GM19238 (cell line): ENCODE data around the gene HK3.

Experiments
- DNase-seq: peaks from one replicate; pipeline ENCODE4 v3.0.0; 2011; ENCODE audit warnings: low spot score; ENCODE audit not compliant: insufficient read length

The HK3 gene

DNA sequence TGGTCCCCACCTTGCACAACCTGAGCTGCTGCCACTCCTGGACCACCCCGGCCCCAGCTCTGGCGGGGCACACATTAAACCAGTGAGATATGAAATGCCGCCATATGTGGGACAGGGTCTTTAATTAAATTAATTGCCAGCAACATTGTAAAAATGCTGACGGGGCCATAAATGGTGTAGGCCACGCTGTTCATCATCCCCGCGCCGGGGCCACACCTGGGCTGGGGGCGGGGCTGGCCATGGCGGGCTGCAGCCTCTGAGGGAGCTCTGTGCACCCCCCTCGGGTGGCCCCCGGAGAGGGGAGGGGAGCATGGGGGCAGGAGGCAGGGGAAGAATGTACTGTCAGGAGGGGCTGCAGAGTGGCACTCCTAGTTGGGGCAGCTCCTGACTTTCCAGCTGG, 47.8 kb downstream of the HK3 start:
- no peak for DNase-seq

DNA sequence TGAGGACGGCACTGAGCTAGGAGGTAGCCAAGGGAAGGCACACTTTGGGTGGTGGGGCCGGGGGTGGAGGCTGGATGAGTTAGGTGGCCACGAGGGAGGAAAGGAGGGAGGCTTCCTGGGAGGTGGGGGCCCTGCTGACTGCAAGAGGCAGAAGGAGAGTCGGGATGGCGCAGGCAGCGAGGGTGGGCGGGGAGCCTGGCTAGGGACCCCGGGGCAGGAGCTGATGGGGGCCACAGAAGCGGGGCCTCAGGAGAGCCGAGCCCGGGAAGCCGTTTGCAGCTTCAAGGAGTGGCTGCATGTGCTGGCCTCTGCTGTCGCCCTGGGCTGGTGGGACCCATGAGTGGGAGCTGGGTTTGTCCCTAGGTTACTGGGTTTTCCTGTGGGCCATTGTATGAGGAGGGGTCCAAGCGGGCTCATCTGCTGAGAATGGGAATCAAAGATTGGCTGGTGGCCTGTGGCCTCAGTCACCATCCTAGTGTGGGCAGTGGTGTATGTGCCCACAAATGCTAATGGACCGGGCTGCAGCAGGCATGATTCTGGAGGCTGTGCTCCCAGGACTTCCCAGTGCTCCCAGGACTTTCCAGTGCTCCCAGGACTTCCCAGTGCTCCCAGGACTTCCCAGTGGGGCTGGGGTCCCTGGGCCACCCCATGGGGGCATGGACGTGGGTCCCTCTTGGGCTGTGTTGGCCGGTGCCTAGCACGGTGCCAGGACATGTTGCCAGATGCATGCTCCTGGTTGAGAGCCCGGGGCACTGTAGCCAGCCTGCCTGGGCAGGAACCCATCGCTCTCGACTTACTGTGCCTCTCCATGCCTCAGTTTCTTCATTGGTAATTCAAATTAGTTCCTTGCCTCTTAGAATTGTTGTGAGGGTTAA, 48.5 kb downstream of the HK3 start:
- DNase-seq: no peak

DNA sequence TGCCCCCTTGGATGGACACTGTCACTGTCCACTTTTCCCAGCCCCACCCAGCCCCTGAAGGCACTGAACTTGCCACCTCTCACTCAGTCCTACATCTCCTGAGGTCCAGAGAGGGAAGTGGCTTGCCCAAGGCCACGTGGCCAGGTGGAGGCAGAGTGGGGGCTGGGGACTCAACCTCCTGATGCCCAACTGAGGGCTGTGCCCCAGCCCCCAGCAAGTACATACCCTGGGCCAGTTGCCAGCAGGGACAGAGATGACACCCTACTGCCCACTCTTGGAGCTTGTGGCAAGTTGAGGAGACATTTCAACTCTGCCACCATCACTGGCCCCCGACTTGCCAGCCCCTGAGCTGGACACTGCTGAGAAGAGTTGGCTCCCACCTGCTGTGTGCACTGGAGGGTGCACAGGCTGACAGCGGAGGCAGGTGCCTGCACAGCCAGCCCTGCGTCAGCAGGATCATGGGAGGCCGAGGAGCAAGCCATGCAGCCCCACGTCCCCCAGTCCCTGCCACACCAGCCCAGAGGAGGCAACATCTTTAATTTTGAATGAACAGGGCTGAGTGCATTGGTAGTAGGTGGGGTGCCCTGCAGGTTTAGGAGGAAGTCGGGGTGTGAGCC, 49.4 kb downstream of the HK3 start:
- no peak for DNase-seq

DNA sequence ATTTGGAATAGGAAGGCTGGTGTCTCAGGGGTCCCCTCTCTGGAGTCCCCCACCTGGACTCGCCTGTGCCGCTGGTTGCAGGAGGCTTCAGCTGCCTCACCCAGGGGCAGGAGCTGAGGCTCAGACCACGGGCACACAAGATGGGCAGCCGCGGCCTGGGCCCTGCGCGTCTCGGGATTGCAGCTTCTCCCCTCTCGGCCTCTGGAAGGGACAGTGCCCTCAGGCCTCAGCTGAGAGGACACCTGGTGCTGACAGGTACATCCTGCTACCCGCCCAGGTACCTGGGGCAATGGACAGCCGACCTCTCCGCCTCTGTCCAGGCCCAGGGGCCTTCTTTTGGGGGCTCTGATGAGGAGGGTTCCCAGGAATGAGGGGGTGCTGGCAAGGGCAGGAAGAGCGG, 50.5 kb downstream of the HK3 start:
- DNase-seq: no peak

DNA sequence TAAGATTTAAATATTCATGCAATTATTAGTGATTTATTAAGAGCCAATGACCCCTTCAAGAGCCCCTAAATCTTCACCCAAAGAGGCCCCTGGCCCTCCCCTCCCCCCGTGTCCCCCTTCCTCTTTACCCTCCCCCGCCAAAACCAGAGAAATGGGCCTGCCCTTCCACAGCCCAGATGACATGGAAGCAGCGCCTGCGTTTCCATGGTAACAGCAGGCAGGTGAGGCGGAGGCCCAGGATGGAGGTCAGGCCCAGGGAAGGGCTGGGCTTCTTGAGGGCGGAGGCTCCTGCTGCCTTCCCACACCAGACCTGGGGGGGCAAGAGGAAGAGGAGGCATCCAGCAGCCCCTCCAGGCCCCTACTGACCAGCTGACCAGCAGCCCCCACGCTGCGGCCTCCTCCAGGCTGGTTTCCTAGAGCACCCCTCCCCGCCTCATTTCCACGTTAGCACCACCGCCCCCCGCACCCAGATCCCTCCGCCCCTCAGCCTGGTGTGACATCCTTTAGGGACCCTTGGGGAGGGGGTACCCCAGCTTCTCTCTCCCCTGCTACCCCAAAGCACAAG, 51.3 kb downstream of the HK3 start:
- no peak for DNase-seq

DNA sequence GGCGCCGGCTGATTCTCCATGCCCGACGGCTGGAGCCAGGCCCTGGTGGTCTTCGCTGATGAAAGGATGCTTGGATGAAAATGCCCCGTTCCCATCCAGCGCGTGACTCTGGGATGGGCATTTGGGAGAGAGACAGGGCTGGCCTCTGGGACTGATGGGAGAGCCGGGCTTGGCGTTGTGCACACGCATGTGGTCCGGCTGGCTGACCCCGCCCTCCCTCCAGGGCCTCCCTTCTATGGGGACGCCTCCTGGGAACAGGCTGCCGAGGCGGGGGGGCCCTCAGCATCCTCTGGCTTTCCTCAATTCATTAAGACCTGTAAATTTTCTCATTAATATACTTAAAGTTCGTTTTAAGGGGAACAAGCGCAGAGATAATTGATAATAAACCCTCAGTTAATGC, 52.0 kb downstream of the HK3 start:
- DNase-seq: no peak

DNA sequence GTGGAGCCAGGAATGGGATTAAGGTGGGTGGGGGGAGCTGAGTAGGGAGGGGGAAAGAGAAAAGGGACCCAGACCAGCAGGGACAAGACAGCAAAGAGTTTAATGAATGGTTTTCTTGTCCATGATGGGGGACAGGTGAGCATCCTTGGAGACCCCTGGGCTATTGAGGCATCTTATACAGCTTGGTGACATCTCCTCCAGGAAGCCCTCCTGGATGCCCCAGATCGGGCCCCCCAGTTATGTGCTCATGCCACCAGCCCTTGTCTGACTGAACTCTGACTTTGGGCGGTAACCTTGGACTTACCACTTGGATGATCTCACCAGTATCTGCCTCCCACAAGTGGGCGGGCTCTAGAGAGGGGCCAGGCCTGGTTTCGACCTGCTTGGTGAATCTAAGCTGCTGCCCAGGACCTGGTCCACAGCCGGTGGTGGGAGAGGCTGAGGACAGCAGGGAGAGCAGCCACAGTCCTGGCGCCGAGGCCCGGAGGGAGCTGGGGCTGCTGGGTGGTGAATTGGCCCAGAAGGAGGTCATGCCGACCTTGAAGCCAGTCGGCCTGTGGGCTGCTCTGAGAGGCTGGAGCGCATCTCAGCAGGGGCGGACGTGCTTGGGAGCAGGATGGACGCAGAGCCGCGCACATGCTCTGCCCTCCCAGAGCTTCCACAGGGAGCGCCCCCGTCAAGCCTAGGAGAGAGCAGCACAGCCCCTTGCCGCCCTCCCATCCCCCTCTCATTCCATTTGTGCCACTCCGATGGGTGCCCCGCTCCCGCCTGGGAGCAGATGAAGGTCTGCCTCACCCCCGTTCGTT, 52.6 kb downstream of the HK3 start:
- DNase-seq: no peak

DNA sequence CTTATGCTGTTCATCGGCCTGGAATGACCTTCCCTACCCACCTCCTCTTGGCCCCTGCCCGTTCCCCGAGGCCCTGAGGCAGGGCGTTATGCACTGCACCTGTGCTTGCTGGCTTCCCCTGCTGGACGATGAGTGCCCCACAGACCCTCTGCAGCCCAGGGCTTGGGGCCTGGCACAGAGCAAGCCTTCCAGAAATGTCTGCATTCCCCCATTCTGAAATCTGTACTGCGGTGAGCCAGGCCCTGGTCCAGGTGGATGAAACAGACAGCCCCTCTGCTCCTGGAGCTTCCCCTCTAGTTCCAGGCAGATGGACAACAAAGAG, 53.8 kb downstream of the HK3 start:
- no peak for DNase-seq

DNA sequence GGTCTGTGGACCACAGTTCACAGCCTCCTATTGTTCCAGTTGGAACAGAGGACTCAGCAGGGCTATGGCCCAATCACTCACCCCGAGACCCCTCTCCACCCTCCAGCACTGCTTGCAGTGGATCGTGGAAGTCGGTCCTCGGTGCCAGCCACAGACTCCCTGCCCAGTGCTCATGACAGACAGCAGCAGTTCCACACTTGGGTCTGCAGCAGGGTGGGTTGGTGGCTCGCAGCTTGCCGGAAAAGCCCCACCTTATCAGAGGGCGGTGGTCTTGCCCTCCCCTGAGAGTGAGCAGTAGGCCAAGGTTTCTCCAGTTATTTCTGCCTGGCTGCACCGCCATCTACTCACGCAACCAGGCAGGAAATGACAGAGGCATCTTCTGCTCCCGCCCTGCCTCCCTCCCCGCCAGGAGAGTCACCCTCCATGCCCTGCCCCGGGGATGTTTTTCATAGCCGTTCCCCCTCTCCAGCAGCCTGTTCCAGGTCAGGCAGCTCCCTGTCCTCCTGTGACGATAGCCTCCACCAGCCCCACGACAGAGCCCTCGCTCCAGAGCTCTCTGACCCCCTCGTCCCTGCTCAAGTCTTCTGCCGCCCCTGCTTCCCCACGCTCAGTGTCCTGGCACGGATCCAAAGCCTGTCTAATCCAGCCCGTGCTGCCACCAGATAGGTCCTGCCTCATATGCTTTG, 54.3 kb downstream of the HK3 start:
- no peak for DNase-seq

DNA sequence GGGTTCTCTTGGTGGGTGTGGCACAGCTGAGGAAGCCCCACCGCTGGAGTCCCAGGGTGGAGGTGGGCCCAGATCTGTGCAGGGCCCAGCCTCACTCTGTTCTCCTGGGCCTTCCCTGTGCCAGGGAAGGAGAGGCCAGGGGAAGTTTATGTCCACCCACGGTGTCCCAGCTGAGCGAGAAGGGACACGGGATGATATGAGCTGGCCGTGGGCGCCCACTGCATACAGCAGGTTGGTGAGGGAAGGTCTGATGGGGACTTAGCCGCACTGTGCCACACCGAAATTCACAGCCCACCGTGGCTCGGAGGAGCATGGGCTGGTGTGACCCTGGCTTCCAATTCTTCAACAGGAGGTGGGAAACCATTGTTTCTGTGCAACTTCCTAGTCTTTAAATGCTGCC, 54.9 kb downstream of the HK3 start:
- no peak for DNase-seq

DNA sequence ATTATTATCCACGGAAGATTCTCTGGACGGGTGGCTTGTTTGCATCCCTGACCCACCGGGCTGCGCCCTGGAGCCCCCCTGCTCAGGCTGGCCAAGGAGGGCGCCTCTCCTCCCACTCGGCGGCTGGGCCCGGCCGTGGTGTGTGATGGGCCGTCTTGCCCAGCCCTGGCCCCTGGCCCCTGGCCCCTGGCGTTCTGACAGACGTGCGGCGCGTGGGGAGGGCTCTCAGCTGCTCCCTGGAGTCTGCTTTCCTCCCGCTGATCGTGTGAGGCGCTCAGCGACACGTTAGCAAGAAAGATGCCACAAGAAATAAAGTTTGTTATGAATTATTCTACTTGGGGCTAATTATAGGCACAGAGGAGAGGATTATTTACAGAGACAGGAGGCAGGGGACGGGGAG, 55.5 kb downstream of the HK3 start:
- DNase-seq: no peak

DNA sequence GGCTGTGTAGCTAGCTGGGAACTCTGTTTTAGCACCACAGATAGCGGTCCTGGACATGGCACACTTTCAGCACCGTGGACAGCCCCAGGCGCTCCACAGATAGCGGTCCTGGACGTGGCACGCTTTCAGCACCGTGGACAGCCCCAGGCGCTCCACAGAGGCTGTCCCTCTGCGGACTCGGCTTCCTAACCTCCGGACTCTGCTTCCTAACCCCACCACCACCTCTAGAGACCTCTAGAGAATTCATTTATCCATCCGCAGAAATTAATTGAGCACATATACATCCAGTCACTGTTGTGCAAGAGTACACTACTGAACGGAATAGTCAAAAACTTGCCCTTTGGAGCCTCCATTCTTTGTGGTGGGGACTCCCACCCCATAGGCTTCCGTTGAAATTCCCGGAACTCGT, 61.4 kb downstream of the HK3 start:
- DNase-seq: peak; percentile 59

DNA sequence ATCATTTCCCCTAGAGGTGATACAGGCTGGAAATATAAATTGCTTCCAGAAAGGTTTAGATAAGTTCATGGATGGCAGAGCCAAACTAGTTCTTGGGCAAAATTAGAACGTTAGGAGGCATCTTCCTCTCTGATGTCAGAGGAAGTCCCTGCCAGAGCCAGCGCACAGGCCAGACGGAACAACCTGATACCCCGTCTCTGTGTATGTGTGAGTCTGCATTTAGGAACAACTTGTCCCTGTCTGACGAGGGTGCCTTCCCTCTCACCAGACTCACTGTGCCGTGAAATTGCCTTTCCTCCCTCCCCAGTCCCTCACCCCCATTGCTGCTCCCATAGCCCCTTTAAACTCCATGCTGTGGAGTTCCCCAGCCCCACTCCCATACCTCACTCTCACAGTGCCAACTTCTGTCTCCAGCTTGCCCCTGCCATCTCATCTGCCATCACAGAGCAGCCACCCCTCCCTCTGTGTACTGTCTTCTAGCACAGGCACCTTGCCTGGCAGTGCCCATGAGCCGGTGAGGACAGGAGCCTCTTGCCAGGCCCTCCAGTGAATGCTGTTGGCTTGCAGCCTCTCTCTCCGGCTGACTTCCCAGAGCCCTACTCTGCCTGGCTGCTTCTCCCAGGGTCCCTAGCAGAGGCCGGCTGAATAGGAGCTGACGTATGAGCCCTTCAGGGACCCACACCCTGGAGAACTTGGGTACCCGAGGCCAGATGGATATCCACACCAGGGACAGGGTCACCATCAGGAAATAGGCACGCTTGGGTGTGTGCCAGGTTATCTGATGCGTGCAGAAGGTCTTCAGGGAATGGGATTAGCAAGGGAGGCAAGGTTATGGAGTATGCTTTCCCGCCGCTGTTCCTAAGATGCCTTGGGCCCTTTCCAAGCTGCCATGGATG, 62.1 kb downstream of the HK3 start:
- DNase-seq: no peak

DNA sequence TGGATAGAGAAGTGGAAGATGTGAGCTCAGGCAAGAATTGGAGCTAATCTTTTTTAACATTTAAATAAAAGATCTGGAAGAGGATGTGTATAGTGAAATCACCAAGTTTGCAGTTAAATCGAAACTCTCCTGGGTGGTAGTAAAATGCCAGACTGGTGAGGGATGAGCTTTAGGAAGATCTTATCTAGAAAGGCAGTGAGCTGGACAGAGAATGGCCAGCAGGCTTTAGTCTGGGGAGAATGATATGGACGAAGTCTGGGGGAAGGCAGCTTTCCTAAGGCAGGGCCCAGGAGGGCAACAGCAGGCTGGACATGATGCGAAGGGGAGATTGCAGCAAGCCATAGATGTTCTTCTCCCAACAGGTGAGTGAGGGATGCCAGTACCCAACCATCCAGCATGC, 63.2 kb downstream of the HK3 start:
- no peak for DNase-seq

DNA sequence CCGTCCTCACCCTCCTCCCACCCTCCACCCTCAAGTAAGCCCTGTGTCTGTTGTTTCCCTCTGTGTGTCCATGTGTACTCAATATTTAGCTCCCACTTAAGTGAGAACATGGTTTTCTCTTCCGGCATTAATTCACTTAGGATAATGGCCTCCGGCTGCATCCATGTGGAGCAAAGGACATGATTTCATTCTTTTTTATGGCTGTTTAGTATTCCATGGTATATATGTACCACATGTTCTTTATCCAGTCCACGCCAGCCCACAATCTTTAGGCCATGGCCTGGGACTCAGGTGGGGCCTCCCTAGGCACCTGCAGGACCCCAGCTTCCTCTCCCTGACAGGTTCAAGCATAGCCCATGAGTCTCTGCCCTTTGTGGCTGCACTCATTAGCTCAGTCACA, 65.9 kb downstream of the HK3 start:
- no peak for DNase-seq

DNA sequence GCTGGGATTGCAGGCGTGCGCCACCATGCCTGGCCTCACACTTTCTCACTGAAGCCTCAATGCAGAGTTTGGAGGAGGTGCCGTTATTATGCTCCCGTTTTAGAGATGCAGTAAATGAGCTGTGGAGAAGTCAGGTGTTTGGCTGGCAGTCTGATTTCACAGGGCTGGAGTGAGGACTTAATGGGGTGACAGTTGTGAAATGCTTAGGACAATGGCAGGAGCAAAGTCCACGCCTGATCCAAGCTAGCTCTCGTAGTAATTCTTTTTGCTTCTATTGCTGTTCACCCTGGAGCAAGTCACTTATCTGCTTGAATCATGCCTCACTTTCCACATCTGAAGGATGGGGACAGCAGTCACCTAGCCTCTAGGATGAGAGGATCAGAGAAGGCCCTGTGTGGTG, 67.0 kb downstream of the HK3 start:
- no peak for DNase-seq

DNA sequence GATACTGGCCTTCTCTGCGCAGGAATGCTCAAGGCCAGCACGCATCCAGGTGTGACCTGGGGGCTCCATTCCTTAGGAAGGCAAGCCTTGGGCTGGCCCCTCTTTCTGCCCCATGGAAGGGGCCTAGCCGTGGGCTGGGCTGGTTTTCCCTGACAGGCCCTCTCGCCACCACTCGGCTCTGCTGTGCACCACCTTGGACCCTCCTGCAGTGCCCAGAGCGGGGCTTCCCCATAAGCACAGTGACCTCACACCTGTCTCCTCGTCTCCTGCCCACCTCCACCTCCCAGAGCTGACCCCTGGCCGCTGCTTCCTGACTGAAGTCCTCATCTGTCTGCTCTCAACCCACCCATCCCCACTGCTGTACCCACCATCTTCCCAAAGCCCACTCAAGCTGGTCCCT, 67.7 kb downstream of the HK3 start:
- DNase-seq: no peak

DNA sequence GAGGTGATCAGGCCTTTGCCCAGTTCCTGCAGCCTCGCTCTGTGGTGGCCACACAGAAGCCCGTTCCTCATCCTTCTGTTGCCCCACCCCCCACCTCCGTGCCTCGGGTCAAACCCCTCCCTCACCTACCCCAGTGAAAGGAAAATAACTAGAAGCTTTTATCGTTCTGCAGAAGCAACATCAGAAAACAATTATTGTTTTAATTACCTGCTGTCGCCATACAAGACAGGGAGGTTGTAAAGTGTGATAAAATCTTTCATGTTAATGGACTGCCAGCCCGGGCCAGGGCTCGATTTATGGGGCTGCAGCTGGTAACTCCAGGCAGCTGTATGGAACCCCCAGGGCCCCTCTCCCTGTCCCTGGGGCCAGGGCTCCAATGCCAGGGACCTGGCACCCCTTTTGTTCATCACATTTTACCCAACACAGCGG, 68.1 kb downstream of the HK3 start:
- no peak for DNase-seq
